ENCODE results near the gene CDC123. TPM values are rescaled to one million over a fixed set of nuclear protein-coding genes. Genes with fewer than 3 reads are reported as not detected.

The CDC123 gene
- total and polyA plus RNA-seq, 7 donors = 29.1 to 103 (median 41.2) TPM

- no peak for DNase-seq
- ATAC-seq = peak in 1 of 4 donors; percentile 40
- Histone ChIP-seq H3K4me1 (no peaks in the 10 kb centered on the region), H3K4me3 (no peak overlapping the region), H3K27me3 (ENCODE audit: insufficient read depth in 3 of 3, low read length in 2 of 3) (no peaks in the 10 kb centered on the region), H3K9me3 (no peaks in the 10 kb centered on the region), H3K27ac (no peak overlapping the region), H3K36me3 (ENCODE audit: insufficient read depth in 1 of 2, low read depth in 1 of 2) (peaks cover 3 to 83% of the 10 kb centered on the region in 2 donors)
- TF ChIP-seq CTCF (IDR thresholded peaks at IDR 0.05) = no peak
- intact Hi-C loops (cut with DNase I) = no loop called here
- WGBS, 3 donors = 90 to 96% (median 92%) methylated on average over 13 of the region's 13 CpGs
Measured at GRCh38 chr10:12181065-12181775, 14.8 kb upstream of the CDC123 start.

GRCh38 chr10:12184165-12184564 lies 11.8 kb upstream of the CDC123 start:
- Histone ChIP-seq H3K4me1 (no peaks in the 10 kb centered on the region), H3K27ac (no peak overlapping the region), H3K27me3 (ENCODE audit: insufficient read depth in 3 of 3, low read length in 2 of 3) (no peaks in the 10 kb centered on the region), H3K9me3 (no peaks in the 10 kb centered on the region), H3K36me3 (ENCODE audit: insufficient read depth in 1 of 2, low read depth in 1 of 2) (peaks cover 3 to 59% of the 10 kb centered on the region in 2 donors), H3K4me3 (no peak overlapping the region)
- DNase-seq (no peak), ATAC-seq (no peak)
- TF ChIP-seq CTCF (IDR thresholded peaks at IDR 0.05) = no peak
- WGBS, 3 donors = 94 to 95% (median 95%) methylated on average over 7 of the region's 7 CpGs
- intact Hi-C loops (cut with DNase I) = no loop called here

- Histone ChIP-seq H3K9me3 (no peaks in the 10 kb centered on the region), H3K27me3 (ENCODE audit: insufficient read depth in 3 of 3, low read length in 2 of 3) (no peaks in the 10 kb centered on the region), H3K36me3 (ENCODE audit: insufficient read depth in 1 of 2, low read depth in 1 of 2) (peaks cover 0 to 48% of the 10 kb centered on the region in 2 donors), H3K4me3 (no peak overlapping the region), H3K27ac (no peak overlapping the region), H3K4me1 (no peaks in the 10 kb centered on the region)
- WGBS, 3 donors = 86 to 90% (median 87%) methylated on average over 8 of the region's 8 CpGs
- TF ChIP-seq CTCF (IDR thresholded peaks at IDR 0.05) = no peak
- no peak for ATAC-seq
- DNase-seq = no peak
- intact Hi-C loops (cut with DNase I) = no loop called here
Measured at GRCh38 chr10:12186323-12186722, 9.7 kb upstream of the CDC123 start.

GRCh38 chr10:12187321-12187905 lies 8.6 kb upstream of the CDC123 start:
- WGBS, 3 donors = 85 to 90% (median 86%) methylated on average over 5 of the region's 5 CpGs
- Histone ChIP-seq H3K4me3 (no peak overlapping the region), H3K9me3 (no peaks in the 10 kb centered on the region), H3K36me3 (ENCODE audit: insufficient read depth in 1 of 2, low read depth in 1 of 2) (peaks cover 0 to 43% of the 10 kb centered on the region in 2 donors), H3K4me1 (no peaks in the 10 kb centered on the region), H3K27ac (no peak overlapping the region), H3K27me3 (ENCODE audit: insufficient read depth in 3 of 3, low read length in 2 of 3) (no peaks in the 10 kb centered on the region)
- no peak for TF ChIP-seq CTCF (IDR thresholded peaks at IDR 0.05)
- intact Hi-C loops (cut with DNase I) = no loop called here
- ATAC-seq = no peak
- no peak for DNase-seq
